GM12878 (cell line): Measurements from ENCODE around the gene NCAM1. TPM values are rescaled to one million over a fixed set of nuclear protein-coding genes. Genes with fewer than 3 reads are reported as not detected.

ENCODE experiments used
- ATF3 ChIP-seq: IDR thresholded peaks from 2 replicates; pipeline ENCODE4 v1.6.1; 2011; ENCODE audit warnings: low read depth, mild to moderate bottlenecking, low read length, moderate library complexity, borderline replicate concordance; ENCODE audit errors: extremely low read depth
- BACH1 ChIP-seq: fragments of 450-650 bp; IDR thresholded peaks from 2 replicates; pipeline ENCODE4 v1.6.1; 2017; ENCODE audit warnings: mild to moderate bottlenecking, borderline replicate concordance
- BMI1 ChIP-seq: fragments of 450-650 bp; IDR thresholded peaks from 2 replicates; pipeline ENCODE4 v1.6.1; 2016; ENCODE audit warnings: mild to moderate bottlenecking, moderate library complexity, borderline replicate concordance
- CTCF ChIP-seq, 3 experiments: IDR thresholded peaks in 2 of 3; conservative IDR thresholded peaks in 1 of 3; 2 replicates each; pipeline ENCODE4 v1.5.1; 2011; ENCODE audit warnings: low read depth in 3 of 3, low read length in 3 of 3, mild to moderate bottlenecking in 3 of 3, control low read depth in 2 of 3, moderate library complexity in 2 of 3, inconsistent platforms in 1 of 3, mixed read lengths in 1 of 3; ENCODE audit not compliant: control insufficient read depth in 2 of 3, insufficient read depth in 1 of 3; ENCODE audit errors: extremely low read depth in 1 of 3
- PBX3 ChIP-seq: IDR thresholded peaks from 2 replicates; pipeline ENCODE4 v1.6.1; 2011; ENCODE audit warnings: mild to moderate bottlenecking, low read depth, low read length, moderate library complexity; ENCODE audit not compliant: insufficient replicate concordance
- RAD21 ChIP-seq: IDR thresholded peaks from 2 replicates; pipeline ENCODE4 v1.6.1; 2011; ENCODE audit warnings: mild to moderate bottlenecking, low read depth, low read length, moderate library complexity; ENCODE audit not compliant: insufficient read depth
- RBBP5 ChIP-seq: fragments of 200-600 bp; sonication (generic); conservative IDR thresholded peaks from 2 replicates; pipeline ENCODE4 v1.6.1; 2016
- RUNX3 ChIP-seq: IDR thresholded peaks from 2 replicates; pipeline ENCODE4 v1.6.1; 2012; ENCODE audit warnings: low read length, inconsistent platforms
- TAF1 ChIP-seq: IDR thresholded peaks from 2 replicates; pipeline ENCODE4 v1.6.1; 2011; ENCODE audit warnings: mild to moderate bottlenecking, low read depth, low read length, borderline replicate concordance
- YY1 ChIP-seq: IDR thresholded peaks from 2 replicates; pipeline ENCODE4 v1.6.1; 2011; ENCODE audit warnings: low read depth, mild to moderate bottlenecking, low read length
- polyA plus RNA-seq, 11 experiments: library from polyadenylated mRNA; depleted of rRNA in 4 of 11; unstranded in 6 of 11; stranded (reverse) in 5 of 11; fragments of >200 nt; fragmentation: Nextera tagmentation in 4 of 11; fragmentation: Illumina TruSeq in 1 of 11; extraction: Ambion mirVana in 4 of 11; extraction: Trizol in 1 of 11; gene quantifications; 1 replicate in 1 of 11; 2 replicates in 10 of 11; pipeline versions ENCODE4 v1.2.1 to v1.2.3, GENCODE V29; 2011 to 2016; ENCODE audit warnings: inconsistent platforms in 2 of 11, missing spikeins in 2 of 11, low read depth in 1 of 11
- total RNA-seq, 4 experiments: library from RNA; depleted of rRNA in 3 of 4; stranded (reverse); fragments of >200 nt in 3 of 4; fragmentation: Illumina TruSeq in 1 of 4; extraction: Trizol in 1 of 4; gene quantifications; 2 replicates each; pipeline versions ENCODE4 v1.2.1 to v1.2.3, GENCODE V29; 2013 to 2021

NCAM1 gene
- total and polyA plus RNA-seq, 10 of the 15 experiments (the other 5 are each of a cell fraction or from before 2014, with no cell fraction given), result 0.10 to 0.23 (median 0.11) TPM; not detected in 7

GRCh38 chr11:113305440-113306336 is 344.5 kb downstream of the NCAM1 start (continued):
- peak; percentile 32; the same call in 1 of the 2 replicates for TF ChIP-seq ATF3
- peak; percentile 92 to 97 (median 95); a peak in 5 of 6 replicates for TF ChIP-seq CTCF (IDR thresholded peaks at IDR 0.05 in 2 of 3, conservative IDR thresholded peaks at IDR 0.05 in 1 of 3; ENCODE audit: control insufficient read depth in 2 of 3, extremely low read depth in 1 of 3, insufficient read depth in 1 of 3, low read depth in 3 of 3, low read length in 3 of 3)
- no peak for TF ChIP-seq BMI1
- no peak for TF ChIP-seq BACH1
- 0 out of 2 replicates have a peak, but pooled peaks have one; percentile 18 for TF ChIP-seq RUNX3
- no peak for TF ChIP-seq TAF1
- TF ChIP-seq PBX3, result no peak
- peak; percentile 64 for TF ChIP-seq YY1
- no peak for TF ChIP-seq RBBP5
- peak; percentile 97 for TF ChIP-seq RAD21
